Central memory CD4-positive, alpha-beta T cell (primary cell): Measurements from ENCODE around the gene GNAI2.
"Not testable (repeated sequence)": the region's sequence is repeated elsewhere in the genome, so short reads cannot be mapped to it uniquely, and the experiment has no call there.

Source experiments
- DNase-seq: peaks from one replicate; pipeline ENCODE4 v3.0.0; 2022

The GNAI2 gene

DNA sequence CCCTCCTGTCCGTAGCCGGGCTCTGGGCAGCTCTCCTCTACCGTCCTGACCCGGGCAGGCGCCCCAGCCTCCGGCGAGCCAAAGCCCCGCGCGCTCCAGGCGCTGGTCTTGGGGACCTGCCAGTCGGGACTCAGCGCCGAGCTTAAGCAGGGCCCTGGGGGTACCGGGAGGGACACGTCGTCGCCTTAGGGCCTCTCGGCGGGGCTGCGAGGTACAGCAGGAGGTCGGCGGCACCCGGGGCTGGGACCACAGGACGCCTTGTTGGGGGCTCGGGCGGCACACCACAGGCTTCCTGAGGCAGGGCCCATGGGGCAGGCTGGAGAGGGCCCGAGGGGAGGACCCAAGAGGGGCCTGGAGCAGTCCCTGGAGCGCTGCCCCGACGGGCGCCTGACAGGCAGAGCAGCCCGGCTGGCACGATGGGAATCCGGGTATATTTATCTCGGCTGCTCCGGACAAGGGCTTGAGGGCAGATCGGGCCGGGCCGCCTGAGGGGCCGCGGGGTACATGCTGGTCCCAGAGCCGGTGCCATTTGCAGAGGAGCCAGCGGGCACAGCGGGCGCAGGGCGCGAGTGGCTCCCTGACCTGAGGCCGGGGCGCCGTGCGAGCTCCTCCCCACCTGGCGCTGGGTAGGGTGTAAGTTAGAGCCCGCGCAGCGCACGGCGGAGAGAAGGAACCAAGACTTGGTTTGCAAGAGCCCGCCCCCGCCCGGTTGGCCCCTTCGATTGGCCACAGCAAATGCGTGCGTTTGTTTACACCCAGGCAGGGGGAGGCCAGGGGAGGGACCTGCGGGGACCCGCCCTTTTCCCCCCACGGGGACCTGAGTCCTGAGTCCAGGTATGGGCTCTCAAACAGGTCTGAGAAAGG, 30.4 kb upstream of the GNAI2 start:
- DNase-seq = no peak

DNA sequence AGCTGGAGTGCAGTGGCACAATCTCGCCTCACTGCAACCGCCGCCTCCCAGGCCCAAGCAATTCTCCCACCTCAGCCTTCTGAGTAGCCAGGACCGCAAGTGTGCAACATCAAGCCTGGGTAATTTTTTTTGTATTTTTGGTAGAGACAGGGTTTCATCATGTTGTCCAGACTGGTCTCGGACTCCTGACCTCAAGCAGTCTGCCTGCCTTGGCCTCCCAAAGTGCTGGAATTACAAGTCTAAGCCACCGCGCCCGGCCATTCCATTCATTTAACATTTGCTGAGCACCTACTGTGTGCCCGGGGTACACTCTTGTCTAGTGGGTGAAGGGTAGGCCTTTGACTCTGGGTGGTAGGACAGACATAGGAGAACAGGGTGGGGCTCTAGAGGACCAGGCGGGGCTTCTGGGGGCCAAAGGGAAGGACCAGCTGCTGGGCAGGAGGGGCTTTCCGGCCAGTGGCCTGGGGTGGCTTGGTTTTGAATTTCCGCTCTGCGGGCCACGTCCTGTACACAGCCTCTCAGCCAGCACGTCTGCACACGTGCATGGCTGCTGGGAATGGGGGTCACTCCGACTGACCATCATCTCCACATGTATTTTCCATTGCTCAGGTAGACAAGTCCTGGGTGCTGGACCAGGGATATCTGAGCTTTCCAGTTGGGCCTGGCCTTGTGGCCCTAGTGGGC, 28.5 kb upstream of the GNAI2 start:
- DNase-seq = no peak

DNA sequence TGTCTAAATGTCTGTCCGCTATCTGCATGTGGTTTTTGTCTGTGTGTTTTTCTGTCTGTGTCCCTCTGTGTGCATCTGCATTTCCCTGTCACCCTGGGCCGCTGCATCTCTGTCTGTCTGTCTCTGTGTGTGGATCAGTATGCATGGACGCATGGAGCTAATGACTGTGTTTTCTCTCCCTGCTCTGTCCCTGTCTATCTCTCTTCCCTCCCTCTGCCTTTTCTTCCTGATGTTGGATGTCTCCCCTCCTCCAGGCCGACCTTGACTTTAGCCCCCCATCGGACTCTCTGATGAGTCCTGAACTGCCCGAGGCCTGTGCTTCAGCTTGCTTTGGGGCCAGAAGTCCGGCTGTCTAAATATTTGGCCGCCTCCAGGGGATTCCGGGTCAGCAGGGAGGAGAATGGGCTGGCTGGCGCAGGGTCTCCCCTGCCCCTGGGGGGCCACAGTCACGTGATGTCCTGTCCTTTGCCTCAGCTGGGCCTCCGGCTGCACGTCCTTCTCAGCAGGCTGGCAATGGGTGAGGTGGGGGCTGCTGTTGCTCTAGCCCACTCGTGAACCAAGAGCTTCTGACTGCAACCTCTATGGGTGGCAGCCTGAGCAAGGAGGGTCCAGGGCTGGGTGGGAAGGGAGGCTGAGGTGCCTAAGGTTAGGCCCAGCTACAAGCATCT, 27.2 kb upstream of the GNAI2 start:
- DNase-seq = no peak

DNA sequence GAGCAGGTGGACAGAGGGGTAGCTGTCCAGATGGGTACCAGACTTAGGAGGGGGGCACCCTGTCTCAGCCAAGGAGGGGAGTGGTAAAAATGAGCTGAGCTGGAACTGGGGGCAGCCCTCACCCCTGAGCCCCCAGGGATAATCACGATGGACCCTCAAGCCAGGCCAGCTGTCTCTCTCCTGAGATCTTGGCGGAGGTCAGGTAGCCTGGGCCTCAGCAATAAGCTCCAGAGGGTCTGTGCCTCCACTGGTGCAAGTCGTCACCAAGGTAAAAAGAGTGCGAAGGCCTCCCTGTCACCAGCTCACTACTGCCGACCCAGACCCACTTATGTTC, 25.9 kb upstream of the GNAI2 start:
- no peak for DNase-seq

DNA sequence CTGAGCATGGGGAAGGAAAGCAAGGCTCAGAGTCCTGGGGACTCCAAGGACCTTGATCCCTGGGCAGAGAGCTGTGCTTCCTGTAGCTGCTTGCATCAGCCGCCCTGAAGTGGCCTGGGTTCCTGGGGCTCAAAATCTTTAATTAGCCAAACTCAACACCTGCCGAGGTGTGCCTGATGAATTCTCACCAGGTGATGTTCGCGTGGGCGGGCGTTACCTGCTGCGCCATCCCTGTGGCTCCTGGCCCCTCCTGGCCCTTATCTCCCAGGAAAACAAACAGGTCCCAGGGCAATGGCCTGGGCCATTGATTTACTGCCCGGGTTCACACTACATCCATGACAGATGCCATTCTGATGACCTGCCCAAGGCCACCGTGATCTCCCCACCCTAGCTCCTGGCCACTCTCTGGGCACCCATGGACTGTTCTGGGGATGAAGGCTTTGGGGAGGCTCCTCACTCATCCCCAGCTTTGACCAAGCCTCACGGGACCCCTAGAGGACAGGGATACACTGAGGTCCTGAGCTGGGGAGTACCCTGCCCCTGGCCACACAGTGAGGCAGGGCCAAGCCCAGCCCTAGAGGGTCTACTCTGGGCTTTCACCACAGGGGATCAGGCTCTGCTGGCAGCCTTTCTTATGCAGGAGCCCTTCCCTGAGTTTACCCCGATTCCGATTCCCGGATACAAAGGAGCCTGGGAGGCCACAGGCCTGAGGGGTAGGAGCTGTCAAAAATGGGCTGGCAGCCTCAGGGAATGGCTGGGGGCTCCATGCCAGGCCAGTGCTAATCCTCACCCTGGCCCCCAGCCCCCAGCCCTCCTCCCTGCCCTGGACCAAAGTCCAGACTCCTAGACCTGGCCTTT, 25.3 kb upstream of the GNAI2 start:
- no peak for DNase-seq

DNA sequence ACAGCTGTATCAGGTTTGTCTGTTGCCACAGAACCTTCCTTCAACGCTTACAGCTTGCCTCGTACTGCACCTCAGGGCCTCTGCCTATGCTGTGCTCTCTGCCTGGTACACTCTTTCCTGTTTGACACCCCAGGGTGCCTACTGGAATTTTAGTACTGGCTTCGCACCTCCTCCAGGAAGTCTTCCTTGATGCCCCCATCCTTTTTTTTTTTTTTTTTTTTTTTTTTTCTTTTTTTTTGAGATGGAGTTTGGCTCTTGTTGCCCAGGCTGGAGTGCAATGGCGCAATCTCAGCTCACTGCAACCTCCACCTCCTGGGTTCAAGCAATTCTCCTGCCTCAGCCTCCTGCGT, 24.7 kb upstream of the GNAI2 start:
- not testable (repeated sequence) for DNase-seq

DNA sequence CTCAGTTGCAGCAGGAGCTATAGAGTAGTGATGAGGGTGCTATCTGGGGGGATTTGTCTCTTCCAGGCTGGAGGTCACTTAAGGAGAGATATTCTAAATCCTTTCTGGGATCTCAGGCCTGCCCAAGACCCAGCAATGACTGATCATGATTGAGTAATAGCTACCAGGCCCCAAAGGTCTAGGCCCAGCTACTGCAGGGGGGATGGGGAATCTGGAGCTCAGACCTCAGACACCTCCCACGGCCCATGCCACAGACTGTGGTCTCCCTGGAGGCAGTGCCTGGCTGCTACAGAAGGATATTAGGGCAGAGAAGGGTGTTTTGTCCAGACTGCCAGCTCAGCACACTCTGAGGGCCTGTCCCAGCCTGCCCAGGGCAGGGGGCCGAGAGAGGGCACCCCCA, 24.1 kb upstream of the GNAI2 start:
- DNase-seq = no peak

DNA sequence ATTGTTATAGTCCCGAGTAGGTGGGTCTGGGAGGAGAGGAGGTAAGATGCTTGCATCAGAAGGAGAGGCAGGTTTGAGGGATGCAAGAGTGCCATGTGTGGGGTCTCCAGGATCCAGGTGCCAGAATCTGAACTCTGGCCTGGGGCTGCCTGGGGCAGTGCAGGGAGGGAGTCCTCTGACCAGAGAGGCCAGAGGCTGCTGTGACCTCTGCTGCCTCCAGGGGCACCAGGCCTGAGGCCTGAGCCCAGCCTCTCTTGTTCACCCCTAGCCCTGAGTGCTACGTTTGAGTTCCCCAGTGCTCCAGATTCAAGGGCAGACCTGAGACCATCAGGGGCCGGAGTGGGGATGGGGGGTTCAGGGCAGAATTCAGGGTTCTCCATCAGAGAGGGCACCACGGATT, 23.5 kb upstream of the GNAI2 start:
- no peak for DNase-seq

DNA sequence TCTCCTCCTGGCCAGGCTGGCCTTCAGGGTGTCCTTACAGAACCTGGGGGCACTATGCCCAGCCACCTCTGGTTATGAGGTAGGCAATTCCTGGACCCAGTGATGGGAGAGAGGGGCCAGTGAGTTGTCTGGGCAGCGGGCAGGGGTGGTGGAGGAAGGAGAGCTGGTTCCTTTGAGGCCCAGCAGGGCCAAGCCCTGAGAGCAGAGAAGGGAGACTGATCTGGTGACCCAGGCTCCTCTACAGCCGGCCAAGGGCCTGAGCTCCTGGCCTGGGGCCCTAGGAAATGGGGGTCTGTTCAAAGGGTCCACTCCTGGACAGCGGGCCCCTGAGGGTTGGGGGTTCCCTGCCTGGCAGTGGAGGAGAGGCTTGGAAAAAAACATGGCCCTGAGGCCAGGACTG, 23.0 kb upstream of the GNAI2 start:
- no peak for DNase-seq

DNA sequence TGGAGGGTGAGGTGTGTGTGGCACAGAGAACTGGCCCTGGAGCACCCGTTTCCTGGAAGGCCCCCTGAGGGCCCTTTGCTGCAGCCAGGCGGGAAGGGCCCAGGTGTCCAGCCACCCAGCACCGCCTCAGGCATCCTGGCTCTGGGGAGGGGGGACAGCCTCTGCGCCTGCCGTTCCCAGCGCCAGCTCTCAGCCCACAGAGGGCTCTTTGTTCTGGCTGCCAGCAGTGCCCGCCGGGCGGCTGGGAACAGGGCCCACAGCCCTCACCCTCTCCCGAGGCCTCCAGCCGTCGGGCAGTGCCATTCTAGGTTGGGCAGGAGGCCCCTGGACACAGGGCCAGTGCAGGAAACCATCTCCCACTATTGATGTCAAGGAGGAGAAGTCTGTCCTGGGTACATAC, 22.6 kb upstream of the GNAI2 start:
- DNase-seq = no peak

DNA sequence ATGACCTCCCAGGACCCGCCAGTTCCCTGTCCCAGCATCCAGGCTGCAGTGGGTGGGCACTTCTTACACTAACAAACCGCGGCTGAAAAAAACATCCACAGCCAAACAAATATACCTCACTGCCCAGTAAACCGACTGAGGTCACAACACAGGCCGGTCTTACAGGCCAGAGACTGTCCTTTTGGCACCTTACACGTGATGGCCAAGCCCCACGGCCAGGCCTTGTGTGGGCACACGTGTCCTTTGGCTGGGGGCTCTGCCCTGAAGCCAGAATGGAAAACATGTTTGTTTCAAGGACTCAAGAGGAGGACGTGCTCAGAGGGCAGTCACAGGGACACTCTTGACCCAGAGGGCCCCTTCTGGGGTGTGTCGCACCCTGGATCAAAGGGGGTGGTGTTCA, 21.2 kb upstream of the GNAI2 start:
- no peak for DNase-seq

DNA sequence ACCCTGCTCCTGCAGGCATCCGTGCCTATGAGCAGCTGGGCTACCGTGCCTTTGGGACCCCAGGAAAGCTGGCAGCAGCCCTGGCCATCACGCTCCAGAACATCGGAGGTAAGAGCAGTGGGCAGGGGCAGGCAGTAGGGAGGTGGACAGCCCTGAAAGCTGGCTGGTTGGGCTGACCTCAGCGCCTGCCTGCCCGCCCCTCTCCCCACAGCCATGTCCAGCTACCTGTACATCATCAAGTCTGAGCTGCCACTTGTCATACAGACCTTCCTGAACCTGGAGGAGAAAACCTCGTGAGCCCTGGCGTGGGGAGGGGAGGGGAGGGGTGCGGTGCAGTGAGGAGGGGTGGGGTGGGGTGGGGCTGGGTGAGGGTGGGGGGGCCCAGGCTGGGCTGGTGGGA, 20.5 kb upstream of the GNAI2 start:
- no peak for DNase-seq

DNA sequence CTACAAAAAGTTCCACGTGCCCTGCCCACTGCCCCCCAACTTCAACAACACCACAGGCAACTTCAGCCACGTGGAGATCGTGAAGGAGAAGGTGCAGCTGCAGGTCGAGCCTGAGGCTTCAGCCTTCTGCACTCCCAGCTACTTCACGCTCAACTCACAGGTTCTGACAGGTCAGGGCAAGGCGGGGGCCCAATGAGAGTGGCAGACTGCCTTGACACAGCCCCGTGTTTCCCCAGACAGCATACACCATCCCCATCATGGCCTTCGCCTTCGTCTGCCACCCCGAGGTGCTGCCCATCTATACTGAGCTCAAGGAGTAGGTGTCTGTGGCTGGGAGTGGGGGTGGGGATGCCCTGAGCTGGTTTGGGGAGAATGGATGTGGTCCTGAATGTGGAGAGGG, 18.3 kb upstream of the GNAI2 start:
- DNase-seq = no peak

DNA sequence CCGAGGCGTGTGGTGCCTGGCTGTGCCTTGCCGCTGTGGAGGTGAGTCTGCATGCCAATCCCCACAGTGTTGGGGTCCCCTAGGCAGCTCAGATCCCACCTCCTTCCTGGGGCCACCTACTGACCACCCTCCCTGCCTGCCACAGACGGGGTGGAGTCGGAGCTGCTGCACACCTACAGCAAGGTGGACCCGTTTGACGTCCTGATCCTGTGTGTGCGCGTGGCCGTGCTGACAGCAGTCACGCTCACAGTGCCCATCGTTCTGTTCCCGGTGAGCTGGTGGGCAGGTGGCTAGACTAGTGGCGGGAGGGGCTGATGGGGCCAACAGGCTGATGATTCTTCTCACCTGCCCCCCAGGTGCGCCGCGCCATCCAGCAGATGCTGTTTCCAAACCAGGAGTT, 17.6 kb upstream of the GNAI2 start:
- no peak for DNase-seq

DNA sequence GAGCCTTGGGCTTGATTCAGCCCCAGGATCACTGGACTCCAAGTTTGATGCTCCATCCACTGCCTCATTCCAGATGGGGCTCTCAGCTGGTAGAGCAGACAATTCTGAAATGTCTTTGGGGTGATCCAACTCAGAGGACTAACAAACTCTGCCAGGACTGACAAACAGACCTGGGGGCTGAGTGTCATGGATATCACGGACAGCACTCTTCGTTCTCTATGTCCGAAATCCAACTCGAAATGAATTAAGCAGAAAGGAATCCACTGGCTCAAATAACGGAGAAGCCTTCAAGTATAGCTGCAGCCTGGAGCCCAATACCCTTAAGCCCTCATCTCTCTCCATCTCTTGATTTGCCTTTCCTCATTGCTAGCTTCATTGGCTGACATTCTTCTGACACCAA, 16.7 kb upstream of the GNAI2 start:
- no peak for DNase-seq

DNA sequence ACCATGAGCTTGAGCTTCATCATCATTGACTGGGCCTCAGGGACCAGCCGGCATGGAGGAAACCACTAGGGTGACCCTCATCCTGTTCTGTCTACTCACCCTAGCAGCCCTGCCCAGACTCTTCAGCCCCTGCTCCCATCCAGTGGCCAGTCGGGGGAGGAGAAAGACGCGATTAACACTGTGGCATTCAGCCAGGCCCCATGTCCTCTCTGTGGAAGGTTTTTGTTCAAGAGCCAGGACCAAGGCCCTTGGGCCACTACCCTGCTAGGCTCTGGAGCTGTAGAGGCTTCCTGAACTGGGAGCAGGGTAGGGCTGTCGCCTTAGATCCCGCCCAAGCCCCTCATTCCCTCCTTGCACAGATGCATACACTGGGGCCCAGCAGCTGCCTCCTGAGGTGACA, 15.9 kb upstream of the GNAI2 start:
- no peak for DNase-seq

DNA sequence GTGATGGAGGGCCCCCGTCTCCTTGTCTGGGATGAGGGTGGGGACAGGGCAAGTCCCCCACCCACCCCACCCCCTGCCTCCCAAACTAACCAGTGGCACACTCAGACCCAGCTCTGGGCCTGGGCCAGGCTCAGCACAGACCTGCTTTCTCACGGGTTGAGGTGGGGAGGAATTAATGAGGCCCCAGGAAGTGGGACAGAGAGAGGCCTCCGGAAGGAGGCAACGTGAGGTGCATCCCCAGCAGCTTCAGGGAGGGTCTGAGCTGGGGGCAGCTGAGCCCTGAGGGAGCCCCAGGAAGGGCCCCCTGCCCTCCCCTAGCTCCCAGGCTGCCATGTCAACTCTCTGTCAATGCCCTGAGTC, 15.0 kb upstream of the GNAI2 start:
- no peak for DNase-seq

DNA sequence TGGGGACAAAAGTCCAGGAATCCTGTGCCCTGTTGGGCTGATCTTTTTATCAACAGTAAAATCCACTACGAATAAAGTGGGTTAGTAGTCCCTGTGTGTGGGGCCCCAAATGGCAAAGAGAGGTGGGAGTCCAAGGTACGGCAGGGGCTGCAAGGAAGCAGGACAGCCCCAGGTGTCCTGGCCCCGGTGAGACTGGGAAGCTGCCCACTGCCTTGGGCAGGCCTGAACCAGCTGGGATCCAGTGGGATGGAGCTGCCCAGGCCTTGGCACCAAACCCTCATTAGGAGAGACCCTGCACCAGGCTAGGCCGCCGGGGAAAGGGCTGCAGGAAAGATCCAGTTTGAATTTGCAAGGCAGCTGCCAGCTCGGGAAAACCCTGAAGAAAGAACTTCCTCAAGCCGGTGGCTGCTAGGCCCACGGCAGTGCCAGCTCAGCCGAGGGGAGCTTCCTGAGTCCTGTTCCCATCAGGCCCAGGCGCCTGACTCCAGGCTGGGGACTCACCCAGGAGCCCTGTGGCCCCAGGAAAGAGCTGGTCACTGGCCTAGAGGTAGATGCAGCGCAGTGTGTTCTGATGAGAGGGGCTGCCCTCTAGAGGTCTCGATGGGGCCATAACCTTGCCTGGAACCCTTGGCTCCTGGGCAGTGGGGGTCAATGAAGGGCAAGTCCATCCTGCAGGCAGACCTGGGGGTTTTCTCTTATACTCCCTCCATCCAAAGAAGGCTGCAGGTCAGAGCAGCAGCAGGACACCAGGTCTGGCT, 14.4 kb upstream of the GNAI2 start:
- no peak for DNase-seq

DNA sequence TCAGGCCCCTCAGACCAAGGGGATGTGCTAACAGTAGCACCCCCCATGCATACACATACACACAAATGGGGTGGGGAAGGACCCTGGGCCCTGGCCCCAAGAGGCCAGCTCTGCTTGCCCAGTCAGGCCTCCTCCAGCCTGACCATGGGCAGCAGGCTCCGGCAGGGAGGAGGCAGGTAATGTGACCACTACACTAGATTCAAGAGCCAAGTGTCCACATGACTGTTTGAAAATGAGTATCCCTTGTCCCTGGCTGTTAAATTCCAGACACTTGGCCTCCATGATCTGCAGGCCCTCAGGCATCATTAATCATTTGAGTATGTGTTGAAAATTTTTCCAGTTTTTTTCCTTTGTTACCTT, 13.9 kb upstream of the GNAI2 start:
- no peak for DNase-seq

DNA sequence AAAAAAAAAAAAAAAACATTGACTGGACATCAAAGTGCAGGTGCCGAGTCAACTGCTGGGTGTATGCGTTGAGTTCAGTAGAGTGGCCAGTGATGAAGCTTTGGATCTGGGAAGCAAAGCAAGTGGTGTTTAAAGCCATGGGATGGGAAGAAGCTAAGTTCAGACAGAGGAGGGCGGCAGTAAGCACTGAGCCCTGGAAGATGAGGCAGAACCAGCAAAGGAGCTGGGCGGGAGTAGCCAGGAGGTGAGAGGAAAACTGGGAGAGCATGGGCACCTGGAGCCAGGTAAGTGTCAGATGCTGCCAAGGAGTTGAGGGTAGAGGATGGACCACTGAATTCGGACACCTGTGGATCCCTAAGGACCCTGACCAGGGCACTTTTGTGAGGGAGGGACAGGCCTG, 11.4 kb upstream of the GNAI2 start:
- no peak for DNase-seq

DNA sequence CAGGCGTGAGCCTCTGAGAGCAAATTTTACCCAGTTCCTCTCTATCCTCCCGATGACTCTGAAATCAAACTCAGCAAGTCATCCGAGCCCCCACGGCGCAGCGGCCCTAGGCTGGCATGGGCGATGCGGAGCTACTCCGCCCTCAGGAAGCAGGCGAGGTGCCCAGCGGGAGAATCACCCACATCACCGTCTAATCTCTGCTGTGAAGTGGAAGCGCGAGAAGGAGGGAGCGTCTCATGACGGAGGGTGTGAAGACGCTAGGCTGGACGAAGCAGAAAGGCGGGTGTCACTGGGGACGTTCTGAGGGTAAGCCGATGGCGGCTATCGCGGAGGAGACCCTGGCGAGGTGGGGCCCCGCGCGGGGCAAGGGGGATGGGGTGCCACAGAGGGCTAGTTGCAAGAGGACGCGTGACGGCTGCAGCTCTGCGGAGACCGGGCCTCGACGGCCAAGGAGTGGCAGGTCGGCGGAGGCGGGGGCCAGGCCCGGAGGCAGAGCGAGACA, 9.1 kb upstream of the GNAI2 start:
- no peak for DNase-seq

DNA sequence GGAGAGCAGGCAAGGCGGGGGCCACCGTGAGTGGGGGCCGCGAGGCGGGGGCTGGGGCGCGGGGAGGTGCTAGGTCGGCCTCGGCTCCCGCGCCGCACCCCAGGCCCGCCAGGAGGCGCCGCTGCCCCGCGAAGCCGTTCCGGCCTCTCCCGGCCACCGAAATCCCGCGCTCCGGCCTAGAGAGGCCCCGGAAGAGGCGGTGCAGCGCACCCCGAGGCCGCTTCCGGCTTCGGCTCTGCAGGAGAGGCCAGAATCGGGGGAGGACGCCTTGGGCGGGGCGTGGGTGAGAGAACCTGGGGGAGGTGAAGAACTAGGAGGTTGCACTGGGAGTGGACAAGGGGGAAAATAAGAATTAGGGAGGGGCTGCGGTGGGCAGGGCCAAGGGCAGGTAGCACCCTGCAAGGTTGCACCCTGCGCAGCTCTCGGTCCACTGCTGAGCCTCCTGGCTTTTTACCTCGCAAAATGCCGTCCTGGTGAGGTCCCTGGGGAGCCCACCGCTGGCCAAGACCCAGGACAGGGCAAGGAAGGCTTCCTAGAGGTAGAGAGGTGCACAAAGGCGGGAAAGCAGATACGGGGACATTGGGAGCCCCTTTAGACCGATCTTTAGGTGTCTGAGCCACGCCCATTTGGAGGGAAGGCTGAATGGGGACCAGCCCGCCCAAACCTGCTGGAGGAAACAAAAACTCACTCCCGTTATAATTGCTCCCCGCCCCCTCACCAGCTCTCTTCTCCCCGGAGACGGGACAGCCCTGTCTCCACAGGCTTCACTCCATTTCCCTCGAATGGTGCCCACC, 8.4 kb upstream of the GNAI2 start:
- DNase-seq = peak; percentile 88
